DMS53 treated with DMSO at 0.1 percent for 48 hours (cell line): ENCODE results near the gene ANP32A.
"Not testable (repeated sequence)": the region's sequence is repeated elsewhere in the genome, so short reads cannot be mapped to it uniquely, and the experiment has no call there.

Experiments used
- DNase-seq: peaks from one replicate; lab custom pipeline; 2025; ENCODE audit not compliant: unreplicated experiment; lab: John Stamatoyannopoulos, UW

The ANP32A gene

DNA sequence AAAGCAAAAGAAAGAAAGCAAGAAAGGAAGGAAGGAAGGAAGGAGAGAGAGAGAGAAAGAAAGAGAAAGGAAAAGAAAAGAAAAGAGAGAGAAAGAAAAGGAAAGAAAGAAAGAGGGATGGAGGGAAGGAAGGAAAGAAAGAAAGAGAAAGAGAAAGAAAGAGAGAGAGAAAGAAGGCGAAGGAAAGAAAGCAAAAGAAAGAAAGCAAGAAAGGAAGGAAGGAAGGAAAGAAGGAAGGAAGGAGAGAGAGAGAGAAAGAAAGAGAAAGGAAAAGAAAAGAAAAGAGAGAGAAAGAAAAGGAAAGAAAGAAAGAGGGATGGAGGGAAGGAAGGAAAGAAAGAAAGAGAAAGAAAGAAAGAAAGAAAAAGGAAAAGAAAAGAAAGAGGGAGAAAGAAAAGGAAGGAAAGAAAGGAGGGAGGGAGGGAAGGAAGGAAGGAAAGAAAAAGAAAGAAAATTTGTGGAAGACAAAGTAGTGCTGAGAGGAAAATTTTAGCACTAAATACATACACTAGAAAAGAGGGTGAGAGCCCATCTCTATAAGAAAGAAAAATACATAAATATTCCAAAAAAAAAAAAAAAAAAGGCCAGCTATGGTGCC, 60.6 kb downstream of the ANP32A start:
- not testable (repeated sequence) for DNase-seq

DNA sequence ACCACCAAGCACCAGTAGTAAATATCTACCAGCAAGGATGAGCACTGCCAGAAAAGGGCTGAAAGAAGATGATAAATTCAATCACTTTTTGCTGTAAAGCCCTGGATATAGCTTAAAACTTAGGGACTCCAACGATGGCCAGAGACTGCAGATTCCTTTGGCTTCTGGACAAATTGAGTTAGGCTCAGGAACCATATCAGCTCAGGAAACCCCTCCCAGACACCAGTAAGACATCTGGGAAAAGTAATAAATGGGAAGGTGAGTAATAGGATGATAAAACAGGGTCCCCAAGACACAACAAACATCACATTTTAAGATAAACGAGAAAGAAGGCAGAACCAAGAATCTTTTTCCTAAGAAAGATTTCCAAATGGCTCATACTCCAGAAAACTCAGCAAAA, 65.0 kb downstream of the ANP32A start:
- DNase-seq, result no peak

DNA sequence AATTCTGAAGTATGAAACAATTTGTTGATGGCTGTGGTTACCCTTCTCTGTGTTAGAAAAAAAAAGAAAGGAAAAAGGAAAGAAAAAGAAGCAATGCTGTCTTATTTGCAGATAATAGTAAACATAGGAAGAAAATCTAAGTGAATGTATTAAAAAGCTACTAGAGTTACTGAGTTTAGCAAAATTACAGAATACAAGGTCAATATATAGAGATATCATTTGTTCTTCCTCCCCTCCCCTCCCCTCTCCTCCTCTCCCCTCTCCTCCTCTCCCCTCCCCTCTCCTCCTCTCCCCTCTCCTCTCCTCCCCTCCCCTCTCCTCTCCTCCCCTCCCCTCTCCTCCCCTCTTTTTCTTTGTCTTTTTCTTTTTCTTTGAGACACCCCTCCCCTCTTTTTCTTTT, 69.1 kb downstream of the ANP32A start:
- DNase-seq, result no peak

DNA sequence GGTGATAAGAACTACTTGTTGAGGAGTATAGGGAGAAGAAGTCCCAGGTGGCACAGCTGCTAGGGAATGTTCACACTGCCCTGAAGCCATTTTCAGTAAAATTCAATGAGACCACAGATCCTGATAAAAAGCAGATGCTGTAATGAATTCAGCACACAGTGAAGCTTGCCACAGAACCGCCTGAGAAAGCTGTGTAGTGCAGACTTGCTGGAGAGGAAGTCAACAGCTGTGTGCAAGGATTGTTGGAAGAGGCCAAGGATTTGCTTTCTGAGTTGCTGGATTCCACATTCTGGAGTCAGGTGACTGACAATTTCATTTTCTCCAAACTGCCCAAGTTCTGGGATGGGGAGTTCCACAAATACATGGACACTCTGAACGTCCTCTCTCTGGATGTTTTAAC, 70.9 kb downstream of the ANP32A start:
- DNase-seq, result no peak

DNA sequence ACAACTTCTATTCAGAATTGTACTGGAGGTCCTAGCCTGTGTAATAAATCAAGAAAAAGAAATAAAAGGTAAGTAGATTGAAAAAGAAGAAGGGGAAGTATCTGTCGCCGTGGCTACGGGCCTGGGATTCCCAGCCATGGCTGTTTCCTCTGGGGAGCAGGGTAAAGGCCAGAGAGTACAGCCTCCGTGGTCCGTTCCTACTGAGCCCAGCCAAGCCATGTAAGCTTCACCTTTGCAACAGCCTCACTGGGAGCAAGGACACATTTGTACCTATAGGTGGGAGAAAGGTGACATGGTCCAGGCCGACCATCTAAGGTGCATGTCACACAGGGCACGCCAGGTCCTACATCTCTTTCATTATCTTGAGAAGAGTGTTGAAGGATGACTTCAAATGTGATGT, 71.3 kb downstream of the ANP32A start:
- DNase-seq, result no peak

DNA sequence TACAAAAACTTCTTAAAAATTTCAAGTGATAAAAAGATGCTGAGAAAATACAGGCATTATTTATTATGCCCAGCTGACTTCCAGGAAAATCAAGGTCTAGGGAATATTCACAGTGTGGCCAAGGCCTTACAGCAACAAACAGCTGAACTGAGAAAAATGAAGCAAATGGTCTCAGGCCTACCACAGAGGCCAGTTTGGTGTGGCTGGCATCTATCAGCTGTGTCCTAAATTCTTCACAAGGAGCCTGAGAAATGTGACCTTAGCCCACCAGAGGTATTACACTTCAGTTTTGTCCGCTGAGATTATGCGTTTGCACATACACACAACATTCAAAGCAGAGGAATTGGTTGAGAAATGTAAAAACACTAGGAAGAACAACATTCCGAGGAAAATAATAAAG, 77.4 kb downstream of the ANP32A start:
- DNase-seq, result no peak

DNA sequence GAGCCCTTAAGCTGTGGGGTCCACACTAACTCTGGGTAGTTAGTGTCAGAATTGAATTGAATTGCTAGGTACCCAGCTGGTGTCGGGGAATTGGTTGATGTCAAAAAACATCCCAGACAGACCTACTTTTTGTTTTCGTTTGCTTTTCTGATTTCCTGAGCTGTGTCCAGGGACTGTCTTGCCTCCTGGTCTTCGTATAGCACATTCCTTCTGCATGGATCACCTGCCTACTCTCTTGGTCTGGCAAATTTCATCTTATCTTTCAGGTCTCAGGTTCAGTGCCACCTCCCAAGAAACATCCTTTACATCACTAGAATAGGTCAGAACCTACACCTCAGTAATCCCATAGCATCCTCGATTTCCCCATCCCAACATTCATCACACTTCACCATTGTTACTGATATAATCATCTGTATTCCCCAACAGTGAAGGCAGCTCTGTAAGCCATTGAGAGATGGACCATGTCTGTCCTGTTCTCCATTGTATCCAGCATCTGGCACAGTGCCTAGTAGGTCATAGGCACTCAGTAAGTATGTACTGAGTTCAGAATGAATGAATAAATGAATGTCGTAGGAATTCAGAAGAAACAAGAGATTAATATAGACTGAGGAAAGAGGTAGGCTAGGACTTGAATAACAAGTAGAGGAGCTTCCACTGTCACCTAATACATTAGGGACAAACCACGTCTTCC, 81.2 kb downstream of the ANP32A start:
- no peak for DNase-seq

DNA sequence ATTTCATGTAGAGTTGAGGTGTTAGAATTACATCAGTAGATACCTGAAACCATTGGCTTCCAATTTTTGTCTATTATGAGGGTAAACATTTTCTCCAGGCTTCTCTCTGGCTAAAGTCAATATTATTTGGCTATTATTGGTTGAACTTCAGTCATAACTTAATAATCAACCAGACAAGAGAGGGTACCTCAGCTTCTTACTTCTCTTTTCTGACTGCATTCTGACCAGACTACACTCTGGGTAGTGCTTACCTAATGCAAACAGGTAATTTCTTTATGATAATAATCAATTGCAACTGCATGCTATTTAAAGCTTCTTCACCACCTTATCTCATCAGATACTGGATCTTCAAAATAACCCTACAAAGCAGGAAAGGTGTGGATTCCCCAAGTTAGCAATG, 85.1 kb downstream of the ANP32A start:
- no peak for DNase-seq

DNA sequence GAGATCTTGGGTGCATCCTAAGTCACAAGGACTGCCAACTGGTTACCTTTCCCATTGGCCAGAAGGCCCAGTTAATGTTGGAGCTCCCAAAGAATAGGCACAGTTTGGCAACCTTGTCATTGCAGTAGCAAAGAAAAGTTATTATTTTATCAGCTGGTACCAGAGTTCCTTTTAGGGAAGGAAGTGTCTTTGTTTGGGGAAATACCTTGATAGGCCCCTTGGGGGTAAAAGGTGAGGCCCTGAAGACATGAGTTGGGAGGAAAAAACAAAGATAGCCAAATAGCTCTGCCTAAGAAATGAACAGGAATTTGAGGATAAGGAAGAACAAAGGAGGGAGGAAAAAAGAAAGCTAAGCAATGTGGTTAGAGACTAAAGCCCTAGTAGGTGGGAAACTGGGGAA, 85.8 kb downstream of the ANP32A start:
- no peak for DNase-seq

DNA sequence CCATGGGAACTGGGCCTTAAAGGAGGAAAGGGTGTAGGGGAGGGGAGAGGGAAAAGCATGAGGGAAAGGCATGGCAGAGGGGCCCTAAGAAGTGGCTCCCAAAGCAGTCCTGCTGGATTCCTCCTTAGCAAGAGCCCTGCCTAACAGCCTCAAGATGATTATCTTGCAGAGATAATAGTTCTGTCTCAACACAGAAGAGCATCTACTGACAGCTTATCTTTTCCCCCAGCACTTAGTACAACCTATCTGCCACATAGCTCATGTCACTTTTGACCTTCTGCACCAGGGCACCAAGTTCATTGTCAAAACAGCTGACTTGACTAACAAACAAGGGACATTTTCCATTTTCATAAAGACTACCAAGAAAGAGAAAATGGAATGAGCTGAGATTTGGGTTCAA, 86.3 kb downstream of the ANP32A start:
- no peak for DNase-seq

DNA sequence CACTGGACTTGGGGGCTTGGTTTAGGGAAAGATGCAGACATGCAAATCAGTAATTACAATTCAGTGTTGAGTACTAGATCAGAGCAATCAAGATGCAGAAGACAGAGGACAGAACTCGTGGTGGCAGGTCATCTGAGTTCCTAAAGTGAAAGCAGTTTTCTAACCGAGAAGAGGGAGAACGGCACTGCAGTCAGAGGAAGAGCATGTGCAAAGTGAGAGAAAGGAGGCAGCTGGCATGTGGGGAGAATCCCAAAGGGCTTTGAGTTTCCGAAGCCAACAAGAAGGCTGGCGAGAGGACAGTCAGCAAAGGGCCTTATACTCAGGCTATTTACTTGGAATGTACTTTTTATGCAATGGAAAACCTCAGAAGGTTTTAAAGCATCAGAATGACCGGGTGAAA, 87.0 kb downstream of the ANP32A start:
- DNase-seq, result no peak

DNA sequence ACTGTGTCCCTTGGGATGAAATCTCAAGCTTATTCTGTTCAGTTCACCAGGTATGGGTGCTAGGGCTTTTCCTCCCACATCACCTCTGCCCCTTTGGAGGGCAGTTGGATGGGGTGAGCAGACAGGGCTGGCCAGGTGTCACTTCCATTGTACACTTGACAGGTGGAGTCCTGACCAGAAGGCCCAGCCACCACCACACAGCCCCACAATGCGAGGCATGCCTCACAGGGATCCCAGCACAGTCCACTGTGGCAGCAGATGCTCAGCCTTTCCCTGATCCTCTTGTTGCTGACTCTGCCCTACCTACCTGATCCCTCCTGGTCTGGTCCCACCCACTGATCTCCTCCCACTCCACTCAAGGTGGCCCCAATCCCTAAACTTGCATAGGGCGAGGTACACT, 88.2 kb downstream of the ANP32A start:
- no peak for DNase-seq

DNA sequence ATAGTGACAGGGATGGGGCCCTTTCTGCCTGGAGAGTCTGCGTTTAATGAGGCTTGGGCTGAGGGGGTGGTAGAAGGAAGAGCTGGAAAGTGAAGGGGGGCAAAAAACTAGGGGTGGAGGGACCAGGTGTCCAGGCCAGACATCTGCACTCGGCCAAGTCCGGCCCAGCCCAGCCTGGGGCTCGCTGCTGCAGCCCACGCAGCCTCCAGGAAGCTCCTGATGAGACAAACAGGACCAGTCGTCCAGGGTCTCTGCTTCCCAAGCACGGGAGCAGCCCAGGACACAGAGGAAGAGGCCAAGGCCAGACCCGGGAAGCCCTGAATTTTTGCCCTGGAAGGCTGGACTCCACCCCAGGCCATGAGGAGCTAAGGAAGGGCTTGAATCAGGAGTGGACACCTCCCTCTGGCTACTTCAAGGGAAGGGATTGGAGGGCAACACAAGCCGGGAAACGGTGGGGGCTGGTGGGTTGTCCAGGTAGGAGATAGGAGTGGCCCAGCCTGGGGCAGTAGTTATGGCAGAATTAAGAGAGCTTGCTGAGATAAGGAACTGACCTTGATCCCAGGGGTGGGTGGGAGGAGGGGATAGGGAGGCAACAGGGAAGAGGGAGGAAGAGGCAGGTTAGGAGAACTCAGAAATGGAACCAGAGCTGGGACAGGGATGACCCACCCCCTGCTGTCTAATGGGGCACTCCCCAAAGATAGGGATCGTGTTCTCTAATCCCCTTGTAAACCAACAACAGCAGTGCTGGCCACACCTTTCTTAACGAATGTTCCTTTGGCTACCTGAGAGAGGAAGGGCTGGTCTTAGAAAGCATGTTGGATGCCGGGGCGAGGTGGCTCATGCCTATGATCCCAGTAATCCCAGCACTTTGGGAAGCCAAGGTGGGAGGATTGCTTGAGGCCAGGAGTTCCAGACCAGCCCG, 89.5 kb downstream of the ANP32A start:
- no peak for DNase-seq

DNA sequence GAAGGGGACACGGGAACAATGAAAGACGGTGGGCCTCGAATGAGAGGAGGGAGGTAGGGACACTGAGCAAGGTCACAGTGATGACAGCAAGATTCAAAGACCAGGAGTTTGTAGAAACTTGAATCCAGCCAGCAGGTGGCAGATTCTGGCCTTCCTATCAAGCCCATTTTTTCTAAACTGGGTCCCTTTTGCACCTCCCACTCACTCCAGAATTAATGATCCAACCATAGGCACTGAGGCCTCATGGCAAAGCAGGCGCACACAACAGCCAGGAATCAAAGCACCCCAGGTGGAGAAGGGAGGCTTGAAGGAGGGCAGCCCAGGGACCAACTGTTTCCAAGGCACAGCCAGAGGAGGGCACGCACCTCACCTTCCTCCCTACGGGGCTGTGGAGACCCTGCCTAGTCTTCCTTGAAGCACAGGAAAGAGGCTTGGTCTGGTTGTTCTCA, 90.2 kb downstream of the ANP32A start:
- no peak for DNase-seq

DNA sequence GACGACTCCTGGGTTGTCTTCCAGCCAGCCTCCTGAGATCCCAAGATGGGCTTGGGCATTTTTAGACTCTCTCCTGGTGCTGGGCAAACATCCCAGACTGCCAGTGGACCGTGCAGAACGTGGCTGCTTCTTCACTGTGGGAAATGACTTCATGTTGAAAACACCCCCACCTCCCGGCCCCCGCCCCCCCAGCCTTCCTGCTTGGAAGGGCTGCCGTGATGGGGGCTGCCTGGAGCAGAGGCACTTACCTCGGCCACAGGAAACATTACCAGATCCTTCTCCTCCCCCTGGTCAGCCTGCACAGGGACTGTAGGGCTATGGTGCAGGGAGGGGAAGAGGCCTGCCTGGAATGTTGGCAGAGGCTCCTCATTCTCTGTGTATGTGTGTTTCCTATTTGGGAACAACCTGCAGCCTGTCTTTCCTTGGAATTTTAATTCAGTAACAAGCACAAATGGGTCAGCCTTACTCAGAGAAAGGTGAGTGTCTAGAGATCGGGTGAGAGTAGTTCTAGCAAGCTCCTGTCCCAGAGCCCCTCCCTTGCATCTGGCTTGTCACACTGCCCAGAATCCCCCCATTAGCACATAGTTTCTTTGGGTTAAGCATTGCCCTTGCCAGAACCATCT, 90.8 kb downstream of the ANP32A start:
- DNase-seq, result no peak
